GM19099 (cell line): ENCODE measurements around the gene KIF25.

ENCODE experiments used
- POLR2A ChIP-seq: IDR thresholded peaks from 3 replicates; pipeline ENCODE4 v1.6.1; 2011; ENCODE audit warnings: low read depth; ENCODE audit not compliant: insufficient read length; ENCODE audit errors: extremely low read depth

The KIF25 gene

GRCh38 chr6:168020242-168020641 lies 22.8 kb downstream of the KIF25 start:
- no peak for TF ChIP-seq POLR2A

GRCh38 chr6:168021581-168021980 lies 24.1 kb downstream of the KIF25 start:
- TF ChIP-seq POLR2A = no peak

DNA sequence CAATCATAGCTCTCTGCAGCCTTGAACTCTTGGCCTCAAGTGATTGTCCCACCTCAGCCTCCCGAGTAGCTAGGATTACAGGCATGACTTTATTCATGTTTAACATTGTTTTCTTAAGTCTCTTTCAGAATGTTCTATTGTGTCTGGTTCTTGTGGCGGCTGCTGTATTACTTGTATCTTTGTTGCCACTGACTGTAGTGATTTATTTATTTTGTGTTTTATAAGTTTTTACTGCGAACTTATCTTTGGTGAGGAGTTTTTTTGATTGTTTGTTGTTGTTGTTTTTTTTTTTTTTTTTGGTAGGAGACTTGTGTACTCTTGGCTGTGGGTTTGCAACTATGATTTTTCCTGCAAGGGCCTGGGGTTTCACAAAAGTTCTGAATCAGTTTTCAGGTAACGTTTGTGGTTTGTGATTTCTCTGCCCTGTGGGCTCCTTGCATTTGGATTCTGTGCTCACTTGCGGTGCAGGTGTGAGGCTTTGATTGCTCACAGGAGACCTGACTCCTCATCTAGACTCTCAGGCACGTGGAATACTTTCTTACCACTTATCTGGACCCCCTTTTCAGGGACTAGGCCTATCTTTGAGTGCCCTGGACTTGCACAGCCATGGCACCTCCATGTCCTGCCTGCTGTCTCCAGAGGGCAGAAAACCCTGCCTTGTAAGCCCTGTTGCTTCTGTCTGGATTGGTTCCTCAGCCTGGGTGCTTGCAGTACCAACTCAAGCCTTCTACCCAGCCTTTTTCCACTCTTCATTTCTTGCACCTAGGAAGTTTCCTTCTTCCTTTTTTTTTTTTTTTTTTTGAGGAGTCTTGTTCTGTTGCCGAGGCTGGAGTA lies 25.2 kb downstream of the KIF25 start:
- no peak for TF ChIP-seq POLR2A

- TF ChIP-seq POLR2A = no peak
Observed at GRCh38 chr6:168024951-168025510, 27.6 kb downstream of the KIF25 start.

DNA sequence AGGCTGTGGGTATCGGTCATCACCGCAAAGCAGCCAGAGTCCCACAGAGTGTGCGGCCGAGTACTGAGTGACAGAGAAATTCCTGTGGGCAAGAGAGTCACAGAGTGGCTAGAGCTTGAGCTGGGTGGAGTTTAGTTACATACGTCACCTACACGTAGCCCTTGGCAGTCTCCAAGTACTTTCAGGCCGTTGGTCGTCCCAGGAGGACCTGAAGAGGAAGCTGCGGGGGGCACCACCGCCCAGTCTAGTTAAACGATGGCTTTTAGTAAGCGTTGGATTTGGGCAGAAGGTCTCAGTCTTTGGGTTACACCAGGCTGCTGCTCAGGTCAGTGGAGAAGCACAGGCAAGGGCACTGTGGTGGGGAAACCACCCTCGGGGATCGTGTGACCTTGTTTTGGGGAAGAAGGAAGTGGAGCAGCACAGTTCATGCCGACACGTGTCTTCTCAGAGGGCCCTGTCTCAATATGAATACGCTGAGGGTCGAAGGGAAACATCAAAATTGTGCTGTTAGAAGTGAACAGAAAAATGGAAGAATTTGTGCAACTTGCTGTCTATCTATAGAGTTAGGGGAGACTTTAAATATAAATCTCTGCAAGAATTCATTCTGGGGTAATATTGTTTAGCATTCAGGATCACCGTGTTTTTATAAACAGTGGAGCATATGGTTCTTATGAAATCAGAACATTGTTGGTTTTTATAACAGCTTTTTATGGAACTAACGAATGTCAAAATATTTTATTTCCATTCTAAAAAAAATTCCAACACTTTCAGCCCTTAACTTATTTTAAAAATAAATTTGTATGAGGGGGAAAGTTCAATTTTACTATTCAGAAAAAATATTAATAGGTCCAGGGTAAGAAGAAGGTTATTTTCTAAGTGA lies 28.6 kb downstream of the KIF25 start:
- TF ChIP-seq POLR2A = no peak

DNA sequence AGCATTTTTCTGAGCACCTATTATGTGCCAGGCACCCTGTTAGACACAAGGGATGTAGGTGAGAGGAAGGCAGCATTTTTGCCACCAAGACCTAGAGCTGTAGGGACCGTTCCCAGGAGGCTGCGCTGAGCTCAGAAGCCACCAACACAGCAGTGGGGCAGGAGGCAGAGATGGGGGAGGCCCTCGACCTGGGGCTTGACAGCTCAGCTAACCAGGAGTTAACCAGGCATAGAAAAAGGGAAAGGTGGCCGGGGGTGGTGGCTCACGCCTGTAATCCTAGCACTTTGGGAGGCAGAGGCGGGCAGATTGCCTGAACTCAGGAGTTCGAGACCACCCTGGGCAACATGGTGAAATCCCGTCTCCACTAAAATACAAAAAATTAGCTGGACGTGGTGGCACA lies 29.5 kb downstream of the KIF25 start:
- no peak for TF ChIP-seq POLR2A

DNA sequence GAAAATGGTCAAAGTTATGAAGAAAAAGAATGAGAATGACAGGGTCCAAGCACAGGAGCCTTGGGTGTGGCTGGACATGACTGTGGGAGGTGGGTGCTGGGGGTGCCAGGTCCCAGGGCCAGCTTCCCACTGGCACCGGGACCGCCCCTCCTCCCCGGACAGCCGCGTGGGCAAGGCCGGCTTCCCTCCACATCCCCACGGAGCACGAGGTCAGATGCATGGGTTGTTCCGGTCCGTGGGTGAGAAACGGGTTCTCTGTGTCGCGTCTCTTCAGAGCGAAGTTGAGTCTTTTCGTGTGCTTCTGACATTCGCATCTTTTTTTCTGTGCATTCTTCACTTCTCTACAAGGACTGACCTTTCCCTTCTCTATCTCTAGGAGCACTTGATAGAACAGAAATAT lies 30.1 kb downstream of the KIF25 start:
- no peak for TF ChIP-seq POLR2A

DNA sequence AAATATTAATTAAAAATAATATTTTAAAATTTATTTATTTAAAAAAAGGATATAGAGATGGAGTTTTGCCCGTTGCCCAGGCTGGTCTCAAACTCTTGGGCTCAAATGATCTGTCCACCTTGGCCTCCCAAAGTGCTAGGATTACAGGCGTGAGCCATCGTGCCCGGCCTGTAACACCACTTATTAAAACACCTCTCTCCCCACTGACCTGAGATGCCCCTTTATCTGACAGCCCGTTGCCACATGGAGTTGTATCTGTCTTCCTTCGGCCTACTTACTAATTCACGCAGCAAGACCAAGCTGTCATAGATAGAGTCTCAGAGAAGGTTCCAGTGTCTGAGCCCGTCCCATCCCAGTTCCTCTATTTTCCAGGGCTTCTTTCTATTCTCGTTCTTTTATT lies 30.7 kb downstream of the KIF25 start:
- TF ChIP-seq POLR2A = no peak

- TF ChIP-seq POLR2A = no peak
Observed at GRCh38 chr6:168029459-168030217, 32.2 kb downstream of the KIF25 start.

DNA sequence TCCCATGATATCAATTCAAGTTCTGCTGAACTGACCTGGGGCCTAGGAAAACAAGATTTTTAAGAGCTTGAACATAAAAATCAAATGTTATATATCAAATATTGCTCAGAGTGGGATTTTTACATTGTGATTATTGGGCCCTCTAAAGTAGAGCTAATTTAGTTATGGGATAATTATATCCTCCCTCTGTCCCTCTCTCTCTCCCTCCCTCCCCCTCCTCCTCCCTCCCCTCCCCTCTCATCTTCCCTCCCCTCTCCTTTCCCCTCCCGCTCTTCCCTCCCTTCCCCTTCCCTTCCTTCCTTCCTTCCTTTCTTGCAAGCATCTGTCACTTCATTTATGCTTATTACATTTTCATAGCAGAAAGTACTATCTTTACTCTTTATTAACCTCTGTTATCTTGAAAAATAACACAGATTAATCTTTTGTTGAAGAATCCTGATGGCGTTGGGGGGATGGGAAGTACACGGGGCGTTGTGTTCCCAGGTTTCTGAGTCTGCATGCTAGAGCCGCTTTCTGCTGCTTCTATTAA lies 32.8 kb downstream of the KIF25 start:
- TF ChIP-seq POLR2A = no peak

- no peak for TF ChIP-seq POLR2A
Observed at GRCh38 chr6:168030908-168031307, 33.4 kb downstream of the KIF25 start.

DNA sequence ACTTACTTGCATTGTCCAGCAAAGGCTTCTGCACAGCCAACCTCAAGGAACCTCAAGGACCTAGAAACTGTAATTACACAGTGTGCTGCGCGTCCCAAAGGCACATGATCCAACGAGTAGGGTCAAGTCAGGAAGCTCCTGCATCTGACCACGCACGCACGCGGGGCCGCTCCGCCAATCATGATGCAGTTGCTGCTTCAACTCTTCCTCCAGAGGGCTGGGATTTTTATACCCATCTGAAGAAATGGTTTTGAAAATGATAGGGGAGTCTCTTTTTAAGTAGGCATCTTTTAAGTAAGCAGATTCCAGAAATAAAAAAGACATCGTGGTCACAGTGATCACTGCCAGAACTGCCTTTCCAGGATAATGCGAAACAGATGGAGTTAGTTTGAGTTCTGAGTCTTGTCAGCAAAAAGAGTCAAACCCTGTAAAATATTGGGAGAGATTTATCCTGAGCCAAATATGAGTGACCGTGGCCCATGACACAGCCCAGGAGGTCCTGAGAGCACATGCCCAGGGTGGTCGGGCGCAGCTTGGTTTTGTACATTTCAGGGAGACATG lies 34.0 kb downstream of the KIF25 start:
- no peak for TF ChIP-seq POLR2A

- no peak for TF ChIP-seq POLR2A
Observed at GRCh38 chr6:168032005-168032760, 34.7 kb downstream of the KIF25 start.

DNA sequence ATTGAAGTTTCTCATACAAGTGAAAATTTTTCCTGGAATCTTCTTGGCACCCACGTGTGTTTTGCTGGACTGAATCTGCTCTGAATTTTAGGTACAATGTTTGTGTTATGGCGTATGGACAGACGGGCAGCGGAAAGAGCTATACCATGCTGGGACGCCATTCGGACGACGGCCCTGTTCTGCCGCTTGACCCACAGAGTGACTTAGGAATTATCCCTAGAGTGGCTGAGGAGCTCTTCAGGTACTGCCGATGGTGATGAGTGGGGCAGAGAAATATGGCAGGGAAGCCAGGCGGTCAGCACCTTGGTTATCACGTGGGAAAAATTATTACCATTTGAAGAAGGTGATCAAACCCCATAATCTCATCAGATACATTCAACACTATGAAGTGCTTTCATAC lies 36.3 kb downstream of the KIF25 start:
- no peak for TF ChIP-seq POLR2A
